Endothelial cell of umbilical vein (primary cell): ENCODE data around the gene DLL1. TPM values are rescaled to one million over a fixed set of nuclear protein-coding genes. Genes with fewer than 3 reads are reported as not detected.

Source experiments
- BruUV-seq: library from RNA; stranded (reverse); fragments of 400-500 nt; replicated peaks from 2 replicates; lab custom pipeline; 2021; lab: Mats Ljungman, UMichigan
- CTCF ChIA-PET: fragments of 300-600, 350-600 bp; sonication (Branson Sonifier 250); formaldehyde crosslinking; loops from one replicate; lab custom pipeline; 2021; ENCODE audit warnings: antibody characterized with exemption, inconsistent platforms; lab: Charles Lee
- POLR2A ChIA-PET: fragments of 300-600, 350-600 bp; sonication (Branson Sonifier 250); formaldehyde crosslinking; loops from one replicate; lab custom pipeline; 2021; ENCODE audit warnings: antibody characterized with exemption, inconsistent platforms; lab: Charles Lee
- DNase-seq: peaks from one replicate; pipeline ENCODE4 v3.0.0-alpha.2; 2011; ENCODE audit warnings: low read depth, low spot score
- FAIRE-seq: peaks from 2 replicates; lab custom pipeline; 2011; peaks lifted over from hg19 to GRCh38; lab: Jason Lieb, UNC
- H2AFZ ChIP-seq: 2 replicates; pipeline ENCODE4 v1.6.0; 2012; ENCODE audit warnings: low read depth, low read length, control low read depth, inconsistent platforms
- H3K27ac ChIP-seq: 2 replicates; pipeline ENCODE4 v1.5.1; 2011; ENCODE audit warnings: low read depth, mild to moderate bottlenecking, control low read depth, low read length, moderate library complexity; ENCODE audit not compliant: insufficient read depth
- H3K27me3 ChIP-seq, 2 experiments: 2 replicates each; pipeline versions ENCODE4 v1.6.0 to v1.6.1; 2011; ENCODE audit warnings: low read length in 2 of 2, mixed read lengths in 1 of 2; ENCODE audit not compliant: control insufficient read depth in 2 of 2, insufficient read depth in 2 of 2
- H3K36me3 ChIP-seq, 2 experiments: 2 replicates in 1 of 2; 3 replicates in 1 of 2; pipeline ENCODE4 v1.5.1; 2011; ENCODE audit warnings: low read length in 2 of 2, mild to moderate bottlenecking in 1 of 2, moderate library complexity in 1 of 2; ENCODE audit not compliant: control insufficient read depth in 2 of 2, insufficient read depth in 2 of 2; ENCODE audit errors: extremely low read depth in 1 of 2
- H3K4me1 ChIP-seq: 3 replicates; pipeline ENCODE4 v1.5.1; 2011; ENCODE audit warnings: mild to moderate bottlenecking, low read length; ENCODE audit not compliant: control insufficient read depth, insufficient read depth; ENCODE audit errors: extremely low read depth
- H3K4me2 ChIP-seq: 2 replicates; pipeline ENCODE4 v1.6.1; 2011; ENCODE audit warnings: low read length, control low read depth, mixed read lengths; ENCODE audit not compliant: insufficient read depth
- H3K4me3 ChIP-seq, 3 experiments: fragments of 200-600 bp in 1 of 3; sonication (generic), shearing (Covaris generic) in 1 of 3; replicated peaks in 1 of 3; 2 replicates each; pipeline ENCODE4 v1.5.1; 2011 to 2016; ENCODE audit warnings: control low read depth in 3 of 3, low read length in 3 of 3, mild to moderate bottlenecking in 2 of 3, inconsistent platforms in 1 of 3, low read depth in 1 of 3, moderate library complexity in 1 of 3; ENCODE audit not compliant: insufficient read depth in 1 of 3
- H3K79me2 ChIP-seq: 2 replicates; pipeline ENCODE4 v1.6.0; 2012; ENCODE audit warnings: low read length, inconsistent platforms; ENCODE audit not compliant: control insufficient read depth, insufficient read depth
- H3K9ac ChIP-seq: replicated peaks from 2 replicates; pipeline ENCODE3; 2011; ENCODE audit warnings: low read length, control low read depth; ENCODE audit not compliant: insufficient read depth; ENCODE audit errors: extremely low read depth
- H3K9me1 ChIP-seq: replicated peaks from 3 replicates; pipeline ENCODE4 v1.6.0; 2011; ENCODE audit warnings: mild to moderate bottlenecking, low read length; ENCODE audit not compliant: control insufficient read depth, insufficient read depth; ENCODE audit errors: extremely low read depth
- H3K9me3 ChIP-seq: replicated peaks from 2 replicates; pipeline ENCODE4 v1.5.1; 2012; ENCODE audit warnings: low read length, inconsistent platforms; ENCODE audit not compliant: control insufficient read depth, insufficient read depth
- H4K20me1 ChIP-seq: replicated peaks from 2 replicates; pipeline ENCODE3; 2011; ENCODE audit warnings: mild to moderate bottlenecking, low read length; ENCODE audit not compliant: control insufficient read depth, insufficient read depth; ENCODE audit errors: extremely low read depth
- CTCF ChIP-seq, 2 donors: IDR thresholded peaks; 1 replicate in 1 of 2; 2 replicates in 1 of 2; pipeline ENCODE4 v1.5.1; 2011; ENCODE audit warnings: low read length in 2 of 2, mild to moderate bottlenecking in 2 of 2, moderate library complexity in 2 of 2, control low read depth in 1 of 2, inconsistent platforms in 1 of 2, low read depth in 1 of 2; ENCODE audit not compliant: insufficient read depth in 1 of 2; ENCODE audit errors: extremely low read depth in 1 of 2
- EZH2 ChIP-seq: IDR thresholded peaks from 2 replicates; pipeline ENCODE4 v1.6.1; 2012; ENCODE audit warnings: borderline replicate concordance, low read depth, mild to moderate bottlenecking, moderate library complexity, low read length, inconsistent platforms; ENCODE audit not compliant: severe bottlenecking
- FOS ChIP-seq: IDR thresholded peaks from 2 replicates; pipeline ENCODE4 v1.6.1; 2011; ENCODE audit warnings: mild to moderate bottlenecking, low read length, moderate library complexity, borderline replicate concordance; ENCODE audit not compliant: insufficient read depth
- GATA2 ChIP-seq: IDR thresholded peaks from 2 replicates; pipeline ENCODE4 v1.7.0; 2011; ENCODE audit warnings: low read depth, mild to moderate bottlenecking, moderate library complexity, mixed read lengths, low read length; ENCODE audit not compliant: insufficient read length, insufficient read depth
- JUN ChIP-seq: IDR thresholded peaks from 2 replicates; pipeline ENCODE4 v1.6.1; 2011; ENCODE audit warnings: borderline replicate concordance, low read depth; ENCODE audit not compliant: insufficient read length, insufficient read depth
- MAX ChIP-seq: IDR thresholded peaks from 2 replicates; pipeline ENCODE4 v1.6.1; 2011; ENCODE audit not compliant: insufficient read depth, insufficient read length
- MYC ChIP-seq: IDR thresholded peaks from one replicate; pipeline ENCODE4 v1.6.1; 2011; ENCODE audit warnings: mild to moderate bottlenecking, low read depth, low read length
- POLR2A ChIP-seq: IDR thresholded peaks from 2 replicates; pipeline ENCODE4 v1.6.1; 2012; ENCODE audit warnings: low read depth, mild to moderate bottlenecking, control low read depth, low read length
- POLR2AphosphoS5 ChIP-seq: IDR thresholded peaks from 2 replicates; pipeline ENCODE4 v1.6.1; 2012; ENCODE audit warnings: low read depth, mild to moderate bottlenecking, control low read depth, low read length, moderate library complexity; ENCODE audit not compliant: insufficient read depth
- dilution Hi-C: fragments of 300-500 bp; cut with MboI; formaldehyde crosslinking; loops from one replicate; pipeline ENCODE4 v1.15.0; 2019; ENCODE audit warnings: low sequenced_read_pairs; ENCODE audit not compliant: extremely low pct_ligation_motif_present
- intact Hi-C: fragments of 100-400 bp; cut with micrococcal nuclease; formaldehyde crosslinking; loops from one replicate; pipeline ENCODE4 v1.10.0; 2022
- polyA plus RNA-seq, 4 experiments: library from polyadenylated mRNA; depleted of rRNA in 3 of 4; stranded (reverse) in 3 of 4; unstranded in 1 of 4; fragments of >200 nt; gene quantifications; 2 replicates each; pipeline versions ENCODE4 v1.2.1 to v1.2.3, GENCODE V29; 2011 to 2012; ENCODE audit warnings: missing spikeins in 1 of 4
- total RNA-seq: library from RNA; stranded (reverse); gene quantifications from 2 replicates; pipeline ENCODE4 v1.2.3, GENCODE V29; 2021

DLL1 gene
- total and polyA plus RNA-seq, 2 donors (not counting 3 experiments of a cell fraction or from before 2014, with no cell fraction given): 1.4 to 2.3 TPM

- FAIRE-seq (no peak), DNase-seq (no peak)
- Histone ChIP-seq H3K36me3 (no peaks in the 10 kb centered on the region), H3K9me1 (no peaks in the 10 kb centered on the region), H4K20me1 (no peaks in the 10 kb centered on the region), H3K4me2 (no peak overlapping the region), H3K4me1 (no peaks in the 10 kb centered on the region), H3K9ac (no peak overlapping the region), H2AFZ (no peak overlapping the region), H3K27ac (no peak overlapping the region), H3K4me3 (no peak overlapping the region), H3K27me3 (no peaks in the 10 kb centered on the region), H3K79me2 (no peaks in the 10 kb centered on the region), H3K9me3 (no peaks in the 10 kb centered on the region)
- no TSS peak for BruUV-seq
- CTCF ChIA-PET: no interaction called here
- intact Hi-C loops: no loop called here
- dilution Hi-C loops: no loop called here
- TF ChIP-seq GATA2: no peak
- TF ChIP-seq MAX: no peak
- no peak for TF ChIP-seq CTCF (IDR thresholded peaks at IDR 0.05; ENCODE audit: extremely low read depth in 1 of 2, insufficient read depth in 1 of 2, low read depth in 1 of 2, low read length in 2 of 2)
- TF ChIP-seq FOS: no peak
- no peak for TF ChIP-seq POLR2A
- no peak for TF ChIP-seq EZH2
- TF ChIP-seq MYC: no peak
- no peak for TF ChIP-seq JUN
- no peak for TF ChIP-seq POLR2AphosphoS5
- POLR2A ChIA-PET: no interaction called here
These were observed 34.2 kb downstream of the DLL1 start for GRCh38 chr6:170256641-170257040.
